Measurements from ENCODE around the gene SDHAF3.
A peak's percentile ranks its signal among the peaks of the same experiment; 100 is the strongest.
"Not testable (repeated sequence)": the region's sequence is repeated elsewhere in the genome, so short reads cannot be mapped to it uniquely, and the experiment has no call there.

SDHAF3 gene

GRCh38 chr7:97117372-97118188 lies at the start of gene SDHAF3:
Gene SDHAF3, plus strand, starts transcription at chr7:97117698. Its CDS starts 26 bp downstream, at chr7:97117724.
- DNase-seq (ENCODE audit: low read depth) = peak; percentile 97

- not testable (repeated sequence) for DNase-seq (ENCODE audit: low read depth)
These were observed 45.5 kb upstream of the SDHAF3 start for GRCh38 chr7:97072025-97072424.

- no peak for DNase-seq (ENCODE audit: low read depth)
These were observed 41.6 kb upstream of the SDHAF3 start for GRCh38 chr7:97075928-97076327.

GRCh38 chr7:97078023-97078969 lies 39.2 kb upstream of the SDHAF3 start:
- DNase-seq (ENCODE audit: low read depth) = no peak

GRCh38 chr7:97079300-97079699 lies 38.2 kb upstream of the SDHAF3 start:
- no peak for DNase-seq (ENCODE audit: low read depth)

- DNase-seq (ENCODE audit: low read depth) = no peak
These were observed 35.8 kb upstream of the SDHAF3 start for GRCh38 chr7:97081521-97082300.

- DNase-seq (ENCODE audit: low read depth) = no peak
These were observed 29.1 kb upstream of the SDHAF3 start for GRCh38 chr7:97088364-97088763.

GRCh38 chr7:97089771-97090170 lies 27.7 kb upstream of the SDHAF3 start:
- no peak for DNase-seq (ENCODE audit: low read depth)

GRCh38 chr7:97090761-97091353 lies 26.6 kb upstream of the SDHAF3 start:
- DNase-seq (ENCODE audit: low read depth) = no peak

- no peak for DNase-seq (ENCODE audit: low read depth)
These were observed 23.1 kb upstream of the SDHAF3 start for GRCh38 chr7:97094284-97094930.

- no peak for DNase-seq (ENCODE audit: low read depth)
These were observed 21.5 kb upstream of the SDHAF3 start for GRCh38 chr7:97096037-97096436.

- no peak for DNase-seq (ENCODE audit: low read depth)
These were observed 20.8 kb upstream of the SDHAF3 start for GRCh38 chr7:97096661-97097060.

- DNase-seq (ENCODE audit: low read depth) = peak; percentile 51
These were observed 12.7 kb upstream of the SDHAF3 start for GRCh38 chr7:97104719-97105238.

GRCh38 chr7:97107192-97107800 lies 10.2 kb upstream of the SDHAF3 start:
- no peak for DNase-seq (ENCODE audit: low read depth)

- DNase-seq (ENCODE audit: low read depth) = no peak
These were observed 1.2 kb upstream of the SDHAF3 start for GRCh38 chr7:97116308-97116707.

GRCh38 chr7:97117035-97117371 lies 495 bp upstream of the SDHAF3 start:
- no peak for DNase-seq (ENCODE audit: low read depth)

GRCh38 chr7:97118306-97118917 lies 914 bp downstream of the SDHAF3 start:
- no peak for DNase-seq (ENCODE audit: low read depth)

GRCh38 chr7:97119747-97120146 lies 2.2 kb downstream of the SDHAF3 start:
- DNase-seq (ENCODE audit: low read depth) = no peak

GRCh38 chr7:97120713-97121457 lies 3.4 kb downstream of the SDHAF3 start:
- no peak for DNase-seq (ENCODE audit: low read depth)

Data from activated T-cell treated with anti-CD3 and anti-CD28 coated beads for 1 hour (primary cell).